HTR-8/SVneo (cell line): ENCODE measurements around the gene OPTC.

Experiments
- DNase-seq: peaks from one replicate; pipeline ENCODE4 v3.0.0; 2011; ENCODE audit warnings: low spot score, mixed read lengths; ENCODE audit not compliant: insufficient read length
- FAIRE-seq: peaks from 2 replicates; lab custom pipeline; 2011; peaks lifted over from hg19 to GRCh38; lab: Jason Lieb, UNC

The OPTC gene

GRCh38 chr1:203486618-203487370 is 7.2 kb upstream of the OPTC start:
- FAIRE-seq, result no peak
- DNase-seq, result no peak

GRCh38 chr1:203488539-203488938 is 5.4 kb upstream of the OPTC start:
- DNase-seq, result no peak
- no peak for FAIRE-seq

- no peak for DNase-seq
- no peak for FAIRE-seq
Observed at GRCh38 chr1:203490607-203491006, 3.3 kb upstream of the OPTC start.

- FAIRE-seq, result no peak
- DNase-seq, result no peak
Observed at GRCh38 chr1:203491664-203492063, 2.3 kb upstream of the OPTC start.

GRCh38 chr1:203492082-203492747 is 1.7 kb upstream of the OPTC start:
- FAIRE-seq (no peak), DNase-seq (no peak)

- DNase-seq, result no peak
- FAIRE-seq, result no peak
Observed at GRCh38 chr1:203492748-203493130, 1.2 kb upstream of the OPTC start.

GRCh38 chr1:203495845-203496244 is 1.9 kb downstream of the OPTC start:
- DNase-seq (no peak), FAIRE-seq (no peak)

- FAIRE-seq (no peak), DNase-seq (no peak)
Observed at GRCh38 chr1:203497269-203497777, 3.4 kb downstream of the OPTC start.

- FAIRE-seq (peak; percentile 86), DNase-seq (no peak)
Observed at GRCh38 chr1:203499643-203500278, 5.8 kb downstream of the OPTC start.

- FAIRE-seq (no peak), DNase-seq (no peak)
Observed at GRCh38 chr1:203500279-203500678, 6.3 kb downstream of the OPTC start.

- no peak for DNase-seq
- no peak for FAIRE-seq
Observed at GRCh38 chr1:203503836-203504235, 9.9 kb downstream of the OPTC start.

GRCh38 chr1:203504400-203505250 is 10.7 kb downstream of the OPTC start:
- FAIRE-seq (peak; percentile 46), DNase-seq (peak; percentile 87)

- no peak for FAIRE-seq
- DNase-seq, result no peak
Observed at GRCh38 chr1:203505526-203506204, 11.7 kb downstream of the OPTC start.

GRCh38 chr1:203506858-203507626 is 13.1 kb downstream of the OPTC start:
- no peak for DNase-seq
- no peak for FAIRE-seq

- no peak for DNase-seq
- no peak for FAIRE-seq
Observed at GRCh38 chr1:203507759-203508158, 13.8 kb downstream of the OPTC start.

GRCh38 chr1:203508463-203509073 is 14.6 kb downstream of the OPTC start:
- FAIRE-seq, result no peak
- DNase-seq, result no peak

GRCh38 chr1:203509135-203509534 is 15.2 kb downstream of the OPTC start:
- no peak for DNase-seq
- no peak for FAIRE-seq

- no peak for FAIRE-seq
- DNase-seq, result no peak
Observed at GRCh38 chr1:203511513-203511912, 17.6 kb downstream of the OPTC start.

- no peak for DNase-seq
- FAIRE-seq, result no peak
Observed at GRCh38 chr1:203511930-203512329, 18.0 kb downstream of the OPTC start.
